Osteoblast (primary cell): ENCODE data around the gene PPFIA2. TPM values are rescaled to one million over a fixed set of nuclear protein-coding genes. Genes with fewer than 3 reads are reported as not detected.
A peak's percentile ranks its signal among the peaks of the same experiment; 100 is the strongest.
"Not testable (repeated sequence)": the region's sequence is repeated elsewhere in the genome, so short reads cannot be mapped to it uniquely, and the experiment has no call there.

Experiments used
- DNase-seq: peaks from one replicate; pipeline ENCODE4 v3.0.0; 2011; ENCODE audit warnings: low spot score, mixed read lengths; ENCODE audit not compliant: insufficient read length; ENCODE audit errors: missing footprints
- H2AFZ ChIP-seq: 2 replicates; pipeline ENCODE4 v1.6.0; 2011; ENCODE audit warnings: mild to moderate bottlenecking, low read length
- H3K27ac ChIP-seq: 2 replicates; pipeline ENCODE4 v1.5.1; 2011; ENCODE audit warnings: mild to moderate bottlenecking, low read depth, low read length, moderate library complexity
- H3K27me3 ChIP-seq: 2 replicates; pipeline ENCODE4 v1.6.0; 2012; ENCODE audit warnings: mild to moderate bottlenecking, control low read depth, inconsistent platforms, low read length, moderate library complexity; ENCODE audit not compliant: insufficient read depth
- H3K36me3 ChIP-seq: 2 replicates; pipeline ENCODE4 v1.5.1; 2011; ENCODE audit warnings: mild to moderate bottlenecking, low read length, control low read depth, moderate library complexity; ENCODE audit not compliant: insufficient read depth
- H3K4me1 ChIP-seq: 2 replicates; pipeline ENCODE4 v1.5.1; 2011; ENCODE audit warnings: mild to moderate bottlenecking, low read length, control low read depth, moderate library complexity; ENCODE audit not compliant: insufficient read depth
- H3K4me2 ChIP-seq: 2 replicates; pipeline ENCODE4 v1.6.0; 2011; ENCODE audit warnings: mild to moderate bottlenecking, low read length; ENCODE audit not compliant: insufficient read depth
- H3K4me3 ChIP-seq: fragments of 200-600 bp; sonication (generic); 3 replicates; pipeline ENCODE4 v1.5.1; 2012; ENCODE audit warnings: mild to moderate bottlenecking, low read length, inconsistent platforms; ENCODE audit not compliant: insufficient read depth
- H3K79me2 ChIP-seq: 2 replicates; pipeline ENCODE4 v1.6.0; 2012; ENCODE audit warnings: mild to moderate bottlenecking, low read length, control low read depth, inconsistent platforms; ENCODE audit not compliant: insufficient read depth
- H3K9me3 ChIP-seq: 2 replicates; pipeline ENCODE4 v1.5.1; 2011; ENCODE audit warnings: low read depth, low read length, control low read depth
- H4K20me1 ChIP-seq: 2 replicates; pipeline ENCODE4 v1.6.0; 2012; ENCODE audit warnings: mild to moderate bottlenecking, low read length, control low read depth; ENCODE audit not compliant: insufficient read depth
- total RNA-seq: library from RNA; depleted of rRNA; stranded (reverse); fragments of >200 nt; gene quantifications from 2 replicates; pipeline ENCODE4 v1.2.3, GENCODE V29; 2012
- TF ChIP-seq, protein P1 (sequence below): IDR thresholded peaks from 2 replicates; pipeline ENCODE4 v1.5.1; 2011; ENCODE audit warnings: mild to moderate bottlenecking, low read depth, low read length, moderate library complexity; ENCODE audit errors: extremely low read depth

PPFIA2 gene
- total RNA-seq, 1 donor: 3.3 TPM

- no peaks in the 10 kb centered on the region for H4K20me1 ChIP-seq
- no peak for DNase-seq
- no peak overlapping the region for H3K4me3 ChIP-seq
- H3K79me2 ChIP-seq: no peaks in the 10 kb centered on the region
- no peak overlapping the region for H3K4me2 ChIP-seq
- no peak overlapping the region for H3K27ac ChIP-seq
- TF ChIP-seq, protein P1, sequence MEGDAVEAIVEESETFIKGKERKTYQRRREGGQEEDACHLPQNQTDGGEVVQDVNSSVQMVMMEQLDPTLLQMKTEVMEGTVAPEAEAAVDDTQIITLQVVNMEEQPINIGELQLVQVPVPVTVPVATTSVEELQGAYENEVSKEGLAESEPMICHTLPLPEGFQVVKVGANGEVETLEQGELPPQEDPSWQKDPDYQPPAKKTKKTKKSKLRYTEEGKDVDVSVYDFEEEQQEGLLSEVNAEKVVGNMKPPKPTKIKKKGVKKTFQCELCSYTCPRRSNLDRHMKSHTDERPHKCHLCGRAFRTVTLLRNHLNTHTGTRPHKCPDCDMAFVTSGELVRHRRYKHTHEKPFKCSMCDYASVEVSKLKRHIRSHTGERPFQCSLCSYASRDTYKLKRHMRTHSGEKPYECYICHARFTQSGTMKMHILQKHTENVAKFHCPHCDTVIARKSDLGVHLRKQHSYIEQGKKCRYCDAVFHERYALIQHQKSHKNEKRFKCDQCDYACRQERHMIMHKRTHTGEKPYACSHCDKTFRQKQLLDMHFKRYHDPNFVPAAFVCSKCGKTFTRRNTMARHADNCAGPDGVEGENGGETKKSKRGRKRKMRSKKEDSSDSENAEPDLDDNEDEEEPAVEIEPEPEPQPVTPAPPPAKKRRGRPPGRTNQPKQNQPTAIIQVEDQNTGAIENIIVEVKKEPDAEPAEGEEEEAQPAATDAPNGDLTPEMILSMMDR: no peak
- no peaks in the 10 kb centered on the region for H3K9me3 ChIP-seq
- peak overlapping the region; percentile 10 for H2AFZ ChIP-seq
- no peaks in the 10 kb centered on the region for H3K36me3 ChIP-seq
- H3K4me1 ChIP-seq: no peaks in the 10 kb centered on the region
- H3K27me3 ChIP-seq: no peaks in the 10 kb centered on the region
Measured at GRCh38 chr12:81597928-81598604, 161.1 kb downstream of the PPFIA2 start.

DNA sequence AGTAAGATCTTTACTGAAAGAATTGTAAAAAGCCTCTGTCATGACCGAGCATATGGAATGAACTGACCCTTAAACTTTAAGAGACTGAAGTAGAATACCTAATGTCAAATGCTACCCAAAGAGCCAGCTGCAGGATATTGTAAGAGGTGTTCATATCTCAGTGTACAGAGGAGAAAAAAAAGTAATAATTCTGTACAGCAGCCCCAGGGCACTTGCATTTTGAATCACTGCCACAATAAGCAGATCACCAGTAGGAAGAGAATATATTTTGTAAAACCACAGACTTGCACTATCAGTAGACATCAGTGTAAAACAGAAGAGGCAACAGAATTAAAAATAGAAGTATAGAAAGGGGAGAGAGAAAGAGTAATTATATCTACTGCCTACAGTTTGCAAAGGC, 162.6 kb downstream of the PPFIA2 start:
- TF ChIP-seq, protein P1: no peak
- Histone ChIP-seq H3K27me3 (no peaks in the 10 kb centered on the region), H2AFZ (no peak overlapping the region), H3K4me1 (no peaks in the 10 kb centered on the region), H3K9me3 (no peaks in the 10 kb centered on the region), H3K4me2 (no peak overlapping the region), H3K36me3 (no peaks in the 10 kb centered on the region), H3K4me3 (no peak overlapping the region), H3K79me2 (no peaks in the 10 kb centered on the region), H3K27ac (no peak overlapping the region), H4K20me1 (no peaks in the 10 kb centered on the region)
- no peak for DNase-seq

DNA sequence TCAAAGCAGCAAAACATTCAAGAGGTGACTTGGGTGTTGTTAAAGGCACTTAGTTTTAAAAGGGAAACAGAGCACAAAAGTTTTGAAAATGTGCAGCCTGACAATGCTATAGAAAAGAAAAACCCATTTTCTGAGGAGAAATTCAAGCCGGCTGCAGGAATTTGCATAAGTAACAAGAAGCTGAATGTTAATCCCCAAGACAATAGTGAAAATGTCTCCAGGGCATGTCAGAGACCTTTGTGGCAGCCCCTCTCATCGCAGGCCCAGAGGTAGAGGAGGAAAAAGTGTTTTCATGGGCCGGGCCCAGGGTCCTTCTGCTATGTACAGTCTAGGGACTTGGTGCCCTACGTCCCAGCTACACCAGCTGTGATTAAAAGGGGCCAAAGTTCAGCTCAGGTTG, 167.9 kb downstream of the PPFIA2 start:
- H3K4me2 ChIP-seq: no peak overlapping the region
- no peak overlapping the region for H2AFZ ChIP-seq
- no peaks in the 10 kb centered on the region for H3K27me3 ChIP-seq
- H4K20me1 ChIP-seq: no peaks in the 10 kb centered on the region
- no peak overlapping the region for H3K4me3 ChIP-seq
- H3K36me3 ChIP-seq: no peaks in the 10 kb centered on the region
- H3K9me3 ChIP-seq: no peaks in the 10 kb centered on the region
- no peak for DNase-seq
- H3K79me2 ChIP-seq: no peaks in the 10 kb centered on the region
- no peaks in the 10 kb centered on the region for H3K4me1 ChIP-seq
- TF ChIP-seq, protein P1: no peak
- H3K27ac ChIP-seq: no peak overlapping the region

- not testable (repeated sequence) for H3K27me3 ChIP-seq, H3K36me3 ChIP-seq, H3K27ac ChIP-seq, H3K9me3 ChIP-seq, H2AFZ ChIP-seq, H3K79me2 ChIP-seq, H4K20me1 ChIP-seq, H3K4me3 ChIP-seq, DNase-seq, H3K4me2 ChIP-seq, H3K4me1 ChIP-seq
Measured at GRCh38 chr12:81590703-81591102, 168.4 kb downstream of the PPFIA2 start.
